D721Med (cell line): ENCODE data around the gene NAA15.
"Not testable (repeated sequence)": the region's sequence is repeated elsewhere in the genome, so short reads cannot be mapped to it uniquely, and the experiment has no call there.

ENCODE experiments used
- DNase-seq: peaks from one replicate; pipeline ENCODE4 v3.0.0; 2011; ENCODE audit warnings: low spot score; ENCODE audit not compliant: insufficient read length
- FAIRE-seq: peaks from 2 replicates; lab custom pipeline; 2011; peaks lifted over from hg19 to GRCh38; lab: Jason Lieb, UNC
- CTCF ChIP-seq: IDR thresholded peaks from 2 replicates; pipeline ENCODE4 v1.5.1; 2012; ENCODE audit warnings: mild to moderate bottlenecking, control low read depth; ENCODE audit not compliant: insufficient read depth; ENCODE audit errors: missing control alignments

Gene NAA15

GRCh38 chr4:139312552-139313332 is 11.4 kb downstream of the NAA15 start:
- FAIRE-seq = no peak
- DNase-seq = no peak
- no peak for TF ChIP-seq CTCF

GRCh38 chr4:139313414-139313813 is 12.1 kb downstream of the NAA15 start:
- not testable (repeated sequence) for FAIRE-seq, DNase-seq

- FAIRE-seq = no peak
- DNase-seq = no peak
- TF ChIP-seq CTCF = no peak
These were observed 12.9 kb downstream of the NAA15 start for GRCh38 chr4:139314047-139314800.

- no peak for TF ChIP-seq CTCF
- DNase-seq (no peak), FAIRE-seq (no peak)
These were observed 13.9 kb downstream of the NAA15 start for GRCh38 chr4:139315221-139315675.

GRCh38 chr4:139316733-139317132 is 15.4 kb downstream of the NAA15 start:
- TF ChIP-seq CTCF = no peak
- DNase-seq = no peak
- FAIRE-seq = no peak

GRCh38 chr4:139317635-139318034 is 16.3 kb downstream of the NAA15 start:
- DNase-seq = no peak
- FAIRE-seq = no peak
- TF ChIP-seq CTCF = no peak

- no peak for TF ChIP-seq CTCF
- no peak for FAIRE-seq
- no peak for DNase-seq
These were observed 18.3 kb downstream of the NAA15 start for GRCh38 chr4:139319571-139319970.

GRCh38 chr4:139322070-139322469 is 20.8 kb downstream of the NAA15 start:
- DNase-seq, FAIRE-seq: not testable (repeated sequence)

- DNase-seq, FAIRE-seq: not testable (repeated sequence)
These were observed 21.2 kb downstream of the NAA15 start for GRCh38 chr4:139322541-139322940.
